GM23248 (cell line): ENCODE data around the gene NTF4. TPM values are rescaled to one million over a fixed set of nuclear protein-coding genes. Genes with fewer than 3 reads are reported as not detected.
"Not testable (repeated sequence)": the region's sequence is repeated elsewhere in the genome, so short reads cannot be mapped to it uniquely, and the experiment has no call there.

ENCODE experiments used
- DNase-seq: peaks from one replicate; pipeline ENCODE4 v3.0.0-alpha.2; 2015
- H2AFZ ChIP-seq: fragments of 200-600 bp; sonication (generic); 2 replicates; pipeline ENCODE4 v1.6.1; 2016; ENCODE audit warnings: antibody characterized with exemption
- H3F3A ChIP-seq: fragments of 200-600 bp; sonication (generic); 2 replicates; pipeline ENCODE4 v1.6.1; 2016; ENCODE audit warnings: mild to moderate bottlenecking, antibody characterized with exemption, mixed run types; ENCODE audit not compliant: insufficient read depth
- H3K27ac ChIP-seq: fragments of 200-600 bp; sonication (generic); 2 replicates; pipeline ENCODE4 v1.5.1; 2016; ENCODE audit warnings: mild to moderate bottlenecking
- H3K27me3 ChIP-seq: fragments of 200-600 bp; sonication (generic); replicated peaks from 2 replicates; pipeline ENCODE4 v1.6.1; 2016; ENCODE audit warnings: mild to moderate bottlenecking; ENCODE audit not compliant: insufficient read depth
- H3K36me3 ChIP-seq: fragments of 200-600 bp; sonication (generic); 2 replicates; pipeline ENCODE4 v1.6.1; 2016; ENCODE audit warnings: low read depth, mild to moderate bottlenecking
- H3K4me1 ChIP-seq: fragments of 200-600 bp; sonication (generic); 2 replicates; pipeline ENCODE4 v1.6.1; 2016; ENCODE audit warnings: mild to moderate bottlenecking; ENCODE audit not compliant: insufficient read depth
- H3K4me2 ChIP-seq: fragments of 200-600 bp; sonication (generic); one replicate; pipeline ENCODE4 v1.6.1; 2016; ENCODE audit warnings: mild to moderate bottlenecking; ENCODE audit not compliant: unreplicated experiment
- H3K4me3 ChIP-seq: fragments of 200-600 bp; sonication (generic); 2 replicates; pipeline ENCODE4 v1.5.1; 2016; ENCODE audit warnings: mild to moderate bottlenecking
- H3K79me2 ChIP-seq: fragments of 200-600 bp; sonication (generic); 2 replicates; pipeline ENCODE4 v1.6.1; 2016; ENCODE audit warnings: mild to moderate bottlenecking; ENCODE audit not compliant: insufficient read depth
- H3K9ac ChIP-seq: fragments of 200-600 bp; sonication (generic); 2 replicates; pipeline ENCODE4 v1.6.1; 2016; ENCODE audit warnings: mild to moderate bottlenecking
- H3K9me2 ChIP-seq: fragments of 200-600 bp; sonication (generic); 2 replicates; pipeline ENCODE4 v1.6.1; 2016; ENCODE audit warnings: mixed run types, mild to moderate bottlenecking, moderate library complexity; ENCODE audit not compliant: insufficient read depth
- H3K9me3 ChIP-seq: fragments of 200-600 bp; sonication (generic); one replicate; pipeline ENCODE4 v1.6.1; 2017; ENCODE audit warnings: low read depth
- H4K20me1 ChIP-seq: fragments of 200-600 bp; sonication (generic); 2 replicates; pipeline ENCODE4 v1.6.0; 2016; ENCODE audit not compliant: insufficient read depth
- EZH2 ChIP-seq: fragments of 200-600 bp; sonication (generic); IDR thresholded peaks from 2 replicates; pipeline ENCODE4 v1.6.1; 2018; ENCODE audit warnings: antibody characterized with exemption, mild to moderate bottlenecking; ENCODE audit not compliant: insufficient read depth, poor library complexity, severe bottlenecking
- EZH2phosphoT487 ChIP-seq: fragments of 200-600 bp; sonication (generic); IDR thresholded peaks from 2 replicates; pipeline ENCODE4 v1.6.1; 2018; ENCODE audit warnings: antibody characterized with exemption, moderate library complexity, mild to moderate bottlenecking, low read depth; ENCODE audit not compliant: insufficient read depth
- WGBS, 2 experiments: methylation state at CpG; one replicate each; pipeline ENCODE4 v1.1.6; 2015 to 2017; ENCODE audit warnings: low lambda C conversion rate in 2 of 2, low coverage in 1 of 2; ENCODE audit errors: missing lambda C conversion rate in 2 of 2; 5-methylcytosine and 5-hydroxymethylcytosine counted together
- in situ Hi-C: fragments of 300-500 bp; cut with MboI; formaldehyde crosslinking; loops from 2 replicates; pipeline ENCODE4 v1.15.0; 2020
- polyA plus RNA-seq: library from polyadenylated mRNA; unstranded; fragments of >200 nt; fragmentation: Nextera tagmentation; extraction: Ambion mirVana; gene quantifications from 2 replicates; pipeline ENCODE4 v1.2.1, GENCODE V29; 2016
- total RNA-seq: library from RNA; depleted of rRNA; stranded (reverse); fragments of >200 nt; shearing (Covaris generic); gene quantifications from 2 replicates; pipeline ENCODE4 v1.2.3, GENCODE V29; 2014

NTF4 gene
- total and polyA plus RNA-seq, 2 experiments from 2014 or later: 0.51 TPM; not detected in 1

DNA sequence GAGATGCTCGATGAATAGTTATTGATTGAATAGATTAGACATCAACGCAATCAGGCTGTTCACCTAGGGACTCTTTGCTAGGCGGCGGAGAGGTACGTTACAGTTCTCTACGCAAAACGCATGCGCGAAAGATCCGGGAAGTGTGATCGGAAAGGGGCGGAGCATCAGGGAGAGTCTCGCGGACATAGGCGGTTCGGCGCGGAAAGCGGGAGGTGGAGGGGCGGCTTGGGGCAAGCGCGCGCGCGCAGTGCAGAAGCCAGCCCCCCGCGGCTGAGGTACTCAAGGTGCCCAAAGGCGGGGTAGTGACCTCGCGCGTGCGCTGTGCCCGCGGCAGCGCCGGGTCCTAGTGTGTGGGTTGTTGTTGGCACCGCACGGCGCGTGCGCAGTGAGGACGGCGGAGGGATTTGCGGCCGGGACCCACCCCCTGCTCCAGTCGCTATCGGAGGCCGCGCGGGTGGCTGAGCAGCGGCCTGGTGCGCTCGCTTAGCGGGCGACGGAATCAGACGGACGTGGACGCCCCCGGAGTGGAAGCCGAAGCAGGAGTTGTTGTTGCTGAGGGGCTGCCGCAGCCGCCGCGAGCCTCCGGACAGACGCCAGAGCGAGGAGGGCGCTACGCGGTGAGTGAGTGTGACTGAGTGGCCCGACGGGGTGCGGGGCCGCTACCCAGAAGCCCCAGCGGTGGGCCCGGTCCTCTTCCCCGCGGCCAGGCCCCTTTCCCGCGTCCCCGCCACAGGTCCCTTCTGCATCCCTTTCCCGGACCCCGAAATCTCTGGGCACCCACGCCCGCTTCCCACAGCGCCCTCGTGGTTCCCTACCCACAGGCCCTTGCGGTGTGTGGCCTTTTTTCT is 20.6 kb upstream of the NTF4 start, which contains the start of gene SNRNP70:
SNRNP70 (plus strand) TSS at position 432 of the 848 bp plus-strand sequence. CDS start 964 bp downstream, outside the sequence.
- Histone ChIP-seq H3K4me3 (peak within 1 kb of the TSS; percentile 90), H3K4me2 (peak within 1 kb of the TSS; percentile 80), H2AFZ (peak within 1 kb of the TSS; percentile 92), H3K27me3 (no peaks in the 10 kb centered on the region), H3K27ac (peak within 1 kb of the TSS; percentile 73), H3F3A (no peaks in the 10 kb centered on the region), H3K79me2 (peaks cover 50% of the 10 kb centered on the region), H3K4me1 (peaks cover 13% of the 10 kb centered on the region), H3K9me3 (no peaks in the 10 kb centered on the region), H4K20me1 (peaks cover 16% of the 10 kb centered on the region), H3K9me2 (no peaks in the 10 kb centered on the region), H3K9ac (peak within 1 kb of the TSS; percentile 89), H3K36me3 (peaks cover 7% of the 10 kb centered on the region; the same call in 1 of the 2 replicates)
- 2 to 3% methylated on average over 57 to 74 of the region's 89 CpGs for WGBS, 2 experiments
- TF ChIP-seq EZH2 (no peak), EZH2phosphoT487 (no peak)
- peak; percentile 100 for DNase-seq
- in situ Hi-C loops: no loop called here

DNA sequence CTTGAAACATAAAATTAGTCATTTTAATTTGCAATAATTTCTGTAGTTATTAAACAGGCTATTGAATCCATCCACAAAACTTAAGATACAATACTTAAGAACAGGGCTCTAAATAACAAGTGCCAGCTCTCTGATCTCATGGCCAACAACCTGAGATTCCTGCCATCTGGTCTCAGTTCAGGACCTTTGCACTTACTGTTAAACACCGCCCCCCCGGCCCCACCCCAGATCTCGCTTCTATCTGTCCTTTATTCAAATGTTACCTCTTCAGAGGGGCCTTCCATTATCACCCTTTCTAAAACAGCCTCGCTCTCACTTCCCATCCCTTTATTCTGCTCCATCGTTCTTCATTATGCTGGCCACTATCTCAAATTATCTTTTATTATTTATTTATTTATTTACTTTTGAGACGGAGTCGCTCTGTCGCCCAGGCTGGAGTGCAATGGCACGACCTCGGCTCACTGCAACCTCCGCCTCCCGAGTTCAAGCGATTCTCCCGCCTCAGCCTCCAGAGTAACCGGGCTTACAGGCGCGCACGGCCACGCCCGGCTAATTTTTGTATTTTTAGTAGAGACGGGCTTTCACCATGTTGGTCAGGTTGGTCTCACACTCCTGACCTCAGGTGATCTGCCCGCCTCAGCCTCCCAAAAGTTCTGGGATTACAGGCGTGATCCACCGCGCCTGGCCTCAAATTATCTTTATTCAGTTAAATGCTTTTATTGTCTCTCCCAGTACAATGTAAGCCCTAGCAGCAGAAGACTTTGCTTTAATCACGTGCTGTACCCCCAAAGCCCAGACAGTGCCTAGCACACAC is 19.8 kb upstream of the NTF4 start:
- WGBS, 2 experiments: 62 to 63% methylated on average over 26 of the region's 26 CpGs

GRCh38 chr19:49081273-49081672 is 16.7 kb upstream of the NTF4 start:
- DNase-seq: no peak
- Histone ChIP-seq H3K9me3 (no peaks in the 10 kb centered on the region), H3F3A (no peaks in the 10 kb centered on the region), H3K27ac (no peak overlapping the region), H3K36me3 (no peaks in the 10 kb centered on the region), H3K4me3 (no peak overlapping the region), H3K79me2 (peaks cover 10% of the 10 kb centered on the region), H4K20me1 (peaks cover under 1% of the 10 kb centered on the region; the same call in 1 of the 2 replicates), H3K9me2 (no peaks in the 10 kb centered on the region), H2AFZ (no peak overlapping the region), H3K27me3 (no peaks in the 10 kb centered on the region), H3K4me1 (no peaks in the 10 kb centered on the region; the same call in 1 of the 2 replicates), H3K9ac (no peak overlapping the region), H3K4me2 (no peak overlapping the region)
- TF ChIP-seq EZH2: no peak
- no peak for TF ChIP-seq EZH2phosphoT487
- in situ Hi-C loops: no loop called here
- WGBS, 2 experiments: 35 to 61% methylated on average over 1 of the region's 1 CpG

More for the DNA sequence above, 19.8 kb upstream of the NTF4 start:
- Histone ChIP-seq H3K9me3 (no peaks in the 10 kb centered on the region), H3K27ac (peak overlapping the region; percentile 73), H3K27me3 (no peaks in the 10 kb centered on the region), H4K20me1 (peaks cover 15% of the 10 kb centered on the region), H3K4me2 (peak overlapping the region; percentile 71), H3F3A (no peaks in the 10 kb centered on the region), H2AFZ (peak overlapping the region; percentile 92), H3K4me1 (peaks cover 13% of the 10 kb centered on the region), H3K79me2 (peaks cover 41% of the 10 kb centered on the region), H3K9ac (peak overlapping the region; percentile 89), H3K4me3 (peak overlapping the region; percentile 90), H3K9me2 (no peaks in the 10 kb centered on the region), H3K36me3 (0 out of 2 replicates have a peak, but pooled peaks cover 6% of the 10 kb centered on the region)
- in situ Hi-C loops: no loop called here
- DNase-seq: no peak
- TF ChIP-seq EZH2phosphoT487 (no peak), EZH2 (no peak)

DNA sequence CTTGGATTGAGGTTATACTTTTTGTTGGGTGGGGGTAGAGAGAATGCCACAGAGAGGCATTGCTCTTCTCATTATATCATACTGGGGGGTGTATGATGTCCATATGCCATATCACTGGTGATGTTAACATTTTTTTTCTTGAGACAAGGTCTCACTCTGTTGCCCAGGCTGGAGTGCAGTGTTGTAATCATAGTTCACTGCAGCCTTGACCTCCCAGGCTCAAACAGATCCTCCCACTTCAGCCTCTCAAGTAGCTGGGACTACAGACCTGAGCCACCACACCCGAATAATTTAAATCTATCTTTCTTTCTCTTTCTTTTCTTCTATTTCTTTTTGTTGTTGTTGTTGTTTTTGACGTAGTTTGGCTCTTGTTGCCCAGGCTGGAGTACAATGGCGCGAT is 15.8 kb upstream of the NTF4 start:
- Histone ChIP-seq H2AFZ (no peak overlapping the region), H3K4me2 (no peak overlapping the region), H3K9me2 (no peaks in the 10 kb centered on the region), H3K9ac (no peak overlapping the region), H3F3A (no peaks in the 10 kb centered on the region), H3K79me2 (peaks cover 1% of the 10 kb centered on the region), H3K4me1 (no peaks in the 10 kb centered on the region; the same call in 1 of the 2 replicates), H4K20me1 (no peaks in the 10 kb centered on the region), H3K27me3 (no peaks in the 10 kb centered on the region), H3K9me3 (no peaks in the 10 kb centered on the region), H3K4me3 (no peak overlapping the region), H3K36me3 (no peaks in the 10 kb centered on the region), H3K27ac (no peak overlapping the region)
- in situ Hi-C loops: no loop called here
- TF ChIP-seq EZH2phosphoT487 (no peak), EZH2 (no peak)
- no peak for DNase-seq
- WGBS, 2 experiments: 65 to 71% methylated on average over 4 of the region's 4 CpGs

DNA sequence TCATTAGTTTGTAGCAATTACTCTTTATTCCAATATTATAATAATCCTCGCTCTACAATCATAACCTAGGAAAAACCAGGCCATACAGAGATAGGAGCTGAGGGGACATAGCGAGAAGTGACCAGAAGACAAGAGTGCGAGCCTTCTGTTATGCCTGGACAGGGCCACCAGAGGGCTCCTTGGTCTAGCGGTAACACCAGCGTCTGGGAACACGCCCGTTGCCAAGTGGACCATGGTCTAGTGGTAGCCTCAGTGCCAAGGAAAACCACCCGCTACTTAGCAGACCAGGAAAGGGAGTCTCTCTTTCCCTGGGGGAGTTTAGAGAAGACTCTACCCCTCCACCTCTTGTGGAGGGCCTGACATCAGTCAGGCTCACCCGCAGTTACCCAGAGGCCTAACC is 10.3 kb upstream of the NTF4 start:
- H3K9me2 ChIP-seq, H3K4me2 ChIP-seq, H2AFZ ChIP-seq, H3F3A ChIP-seq, H3K79me2 ChIP-seq, H3K9ac ChIP-seq, H3K36me3 ChIP-seq, H3K27ac ChIP-seq, in situ Hi-C loops, H4K20me1 ChIP-seq, H3K9me3 ChIP-seq, H3K4me3 ChIP-seq, H3K27me3 ChIP-seq, H3K4me1 ChIP-seq: not testable (repeated sequence)
- 11 to 14% methylated on average over 9 of the region's 9 CpGs for WGBS, 2 experiments
- peak; percentile 76 for DNase-seq
